Nephron progenitor cell (in vitro differentiated cells): ENCODE measurements around the gene LOXHD1.
A peak's percentile ranks its signal among the peaks of the same experiment; 100 is the strongest.

Experiments used
- DNase-seq: peaks from one replicate; pipeline ENCODE4 v3.0.0; 2021
- H3K27ac Mint-ChIP-seq: 2 replicates; pipeline ENCODE4 v1.8.0; 2021; ENCODE audit warnings: mild to moderate bottlenecking, moderate library complexity, mixed read lengths
- H3K27me3 Mint-ChIP-seq: 2 replicates; pipeline ENCODE4 v1.8.0; 2021; ENCODE audit warnings: mild to moderate bottlenecking, low read depth, mixed read lengths; ENCODE audit not compliant: poor library complexity
- H3K36me3 Mint-ChIP-seq: 2 replicates; pipeline ENCODE4 v1.8.0; 2021; ENCODE audit warnings: low read depth, mixed read lengths
- H3K4me1 Mint-ChIP-seq: 2 replicates; pipeline ENCODE4 v1.8.0; 2021; ENCODE audit warnings: mixed read lengths
- H3K4me3 Mint-ChIP-seq: 2 replicates; pipeline ENCODE4 v1.8.0; 2021; ENCODE audit warnings: mild to moderate bottlenecking, moderate library complexity, mixed read lengths
- H3K9me3 Mint-ChIP-seq: 2 replicates; pipeline ENCODE4 v1.8.0; 2021; ENCODE audit warnings: mild to moderate bottlenecking, moderate library complexity, mixed read lengths
- TF ChIP-seq, protein P1 (sequence below): fragments of 200-600 bp; sonication (generic); IDR thresholded peaks from 2 replicates; pipeline ENCODE4 v1.5.0; 2021; ENCODE audit warnings: antibody characterized with exemption

The LOXHD1 gene

DNA sequence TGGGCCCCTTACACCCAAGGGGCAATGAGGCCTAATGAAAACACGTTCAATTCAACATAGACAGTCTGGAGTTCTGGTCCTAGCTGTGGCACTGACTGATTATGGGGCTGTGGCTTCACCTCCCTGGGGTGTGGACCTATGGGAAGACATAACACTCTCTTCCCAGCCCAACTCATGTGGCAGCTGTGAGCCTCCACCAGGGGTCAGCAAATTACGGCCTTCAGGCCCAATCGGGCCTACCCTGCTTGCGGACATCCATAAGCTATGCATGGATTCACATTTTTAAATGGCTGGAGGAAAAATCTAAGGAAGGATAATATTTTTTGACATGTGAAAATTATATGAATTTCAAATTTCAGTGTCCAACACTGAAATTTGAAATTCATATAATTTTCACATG, 101.3 kb downstream of the LOXHD1 start:
- Mint-ChIP-seq H3K27me3 (peaks cover 12% of the 10 kb centered on the region), H3K27ac (peak overlapping the region; percentile 86), H3K4me3 (no peak overlapping the region), H3K4me1 (no peaks in the 10 kb centered on the region), H3K36me3 (no peaks in the 10 kb centered on the region), H3K9me3 (no peaks in the 10 kb centered on the region)
- TF ChIP-seq, protein P1, sequence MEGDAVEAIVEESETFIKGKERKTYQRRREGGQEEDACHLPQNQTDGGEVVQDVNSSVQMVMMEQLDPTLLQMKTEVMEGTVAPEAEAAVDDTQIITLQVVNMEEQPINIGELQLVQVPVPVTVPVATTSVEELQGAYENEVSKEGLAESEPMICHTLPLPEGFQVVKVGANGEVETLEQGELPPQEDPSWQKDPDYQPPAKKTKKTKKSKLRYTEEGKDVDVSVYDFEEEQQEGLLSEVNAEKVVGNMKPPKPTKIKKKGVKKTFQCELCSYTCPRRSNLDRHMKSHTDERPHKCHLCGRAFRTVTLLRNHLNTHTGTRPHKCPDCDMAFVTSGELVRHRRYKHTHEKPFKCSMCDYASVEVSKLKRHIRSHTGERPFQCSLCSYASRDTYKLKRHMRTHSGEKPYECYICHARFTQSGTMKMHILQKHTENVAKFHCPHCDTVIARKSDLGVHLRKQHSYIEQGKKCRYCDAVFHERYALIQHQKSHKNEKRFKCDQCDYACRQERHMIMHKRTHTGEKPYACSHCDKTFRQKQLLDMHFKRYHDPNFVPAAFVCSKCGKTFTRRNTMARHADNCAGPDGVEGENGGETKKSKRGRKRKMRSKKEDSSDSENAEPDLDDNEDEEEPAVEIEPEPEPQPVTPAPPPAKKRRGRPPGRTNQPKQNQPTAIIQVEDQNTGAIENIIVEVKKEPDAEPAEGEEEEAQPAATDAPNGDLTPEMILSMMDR = peak; percentile 45
- DNase-seq = peak; percentile 35

DNA sequence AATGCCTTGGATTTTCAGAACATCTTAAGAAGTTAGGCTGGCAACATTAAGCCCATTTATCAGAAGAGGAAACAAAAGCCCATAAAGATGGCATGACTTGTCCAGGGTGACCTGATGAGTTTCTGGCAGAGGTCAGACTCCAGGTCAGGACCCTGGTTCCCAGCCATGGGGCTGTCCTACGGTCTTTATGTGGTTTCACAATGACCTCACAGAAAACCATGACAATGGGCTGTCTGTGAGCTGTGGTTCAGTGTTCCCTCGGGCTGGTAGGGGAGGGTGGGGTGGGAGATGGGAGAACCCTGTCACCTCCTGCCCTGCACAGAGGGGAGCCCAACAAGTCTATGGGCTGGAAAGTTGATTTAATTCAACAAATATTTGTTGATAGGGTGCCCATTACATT, 101.8 kb downstream of the LOXHD1 start:
- Mint-ChIP-seq H3K36me3 (no peaks in the 10 kb centered on the region), H3K4me3 (no peak overlapping the region), H3K9me3 (no peaks in the 10 kb centered on the region), H3K4me1 (no peaks in the 10 kb centered on the region), H3K27me3 (peaks cover 7% of the 10 kb centered on the region), H3K27ac (no peak overlapping the region)
- no peak for DNase-seq
- TF ChIP-seq, protein P1 = no peak

DNA sequence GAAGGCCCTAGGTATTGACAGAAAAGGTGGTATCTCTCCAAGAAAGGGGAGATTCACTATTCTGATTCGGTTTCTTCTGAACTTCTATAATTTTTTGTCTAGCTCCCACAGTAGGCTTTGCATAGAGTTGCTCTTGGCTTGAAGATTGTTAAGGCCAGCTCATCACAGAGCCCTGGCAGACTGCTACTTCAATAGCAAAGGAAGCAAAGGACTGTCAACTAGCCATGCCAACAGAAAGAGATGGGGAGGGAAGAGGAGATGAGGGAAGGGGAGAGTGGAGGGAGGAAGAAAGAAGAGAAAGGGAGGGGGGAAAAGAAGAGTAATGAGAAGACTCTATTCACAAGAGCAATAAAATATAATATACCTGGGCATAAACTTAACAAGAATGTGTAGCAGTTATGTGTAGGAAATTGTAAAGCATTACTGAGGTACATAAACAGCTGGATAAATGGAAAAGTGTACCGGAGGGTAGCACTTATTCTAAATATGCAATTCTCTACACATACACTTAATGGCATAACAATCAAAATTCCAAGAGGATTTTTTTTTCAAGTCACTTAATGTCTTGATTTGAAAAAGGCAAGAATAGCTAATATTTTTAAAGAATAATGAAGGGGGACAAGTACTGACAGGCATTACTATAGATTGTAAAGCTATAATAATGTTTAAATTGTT, 102.5 kb downstream of the LOXHD1 start:
- Mint-ChIP-seq H3K4me1 (no peaks in the 10 kb centered on the region), H3K27ac (no peak overlapping the region), H3K9me3 (no peaks in the 10 kb centered on the region), H3K4me3 (no peak overlapping the region), H3K27me3 (peaks cover 4% of the 10 kb centered on the region), H3K36me3 (no peaks in the 10 kb centered on the region)
- no peak for DNase-seq
- TF ChIP-seq, protein P1 = no peak

DNA sequence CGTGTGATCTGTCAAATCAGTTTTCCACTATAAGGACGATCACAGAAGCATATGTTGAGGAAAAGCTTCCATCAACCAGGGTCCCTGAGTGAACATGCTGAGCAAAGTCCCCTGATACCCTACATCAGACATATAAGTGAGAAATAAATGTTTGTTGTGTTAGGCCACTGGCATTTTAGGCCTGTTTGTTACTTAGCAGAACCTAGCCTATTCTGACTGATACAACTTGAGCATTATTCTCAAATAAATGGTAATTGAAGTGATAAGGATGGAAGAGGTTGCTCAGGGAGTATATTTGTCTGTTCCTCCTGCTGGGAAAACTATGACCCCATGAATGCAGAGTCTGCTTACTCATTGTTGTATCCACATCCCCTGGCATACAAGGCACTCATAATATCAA, 106.4 kb downstream of the LOXHD1 start:
- H3K9me3 Mint-ChIP-seq = peaks cover 5% of the 10 kb centered on the region
- H3K27ac Mint-ChIP-seq = no peak overlapping the region
- no peak for DNase-seq
- no peak overlapping the region for H3K4me3 Mint-ChIP-seq
- TF ChIP-seq, protein P1 = no peak
- peaks cover 7% of the 10 kb centered on the region for H3K27me3 Mint-ChIP-seq
- H3K4me1 Mint-ChIP-seq = no peaks in the 10 kb centered on the region
- no peaks in the 10 kb centered on the region for H3K36me3 Mint-ChIP-seq

DNA sequence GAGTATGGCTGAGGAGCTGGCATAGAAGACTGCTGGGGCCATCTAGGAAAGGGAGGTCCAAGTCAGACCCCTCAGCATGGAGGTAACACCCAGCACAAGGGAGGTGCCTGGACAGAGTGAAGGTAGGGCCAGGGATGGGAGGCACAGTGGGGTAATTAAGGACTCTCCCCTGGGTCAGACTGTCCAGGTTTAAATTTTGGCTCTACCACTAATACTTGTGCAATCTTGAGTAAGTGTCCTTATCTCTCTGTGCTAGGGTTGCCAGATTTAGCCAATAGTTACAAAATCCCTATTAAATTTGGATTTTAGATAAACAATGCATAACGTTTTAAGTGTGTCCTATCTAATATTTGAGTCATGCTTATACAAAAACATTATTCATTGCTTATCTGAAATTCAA, 109.5 kb downstream of the LOXHD1 start:
- Mint-ChIP-seq H3K27me3 (peaks cover 12% of the 10 kb centered on the region), H3K4me3 (no peak overlapping the region), H3K36me3 (no peaks in the 10 kb centered on the region), H3K4me1 (no peaks in the 10 kb centered on the region), H3K9me3 (peaks cover 5% of the 10 kb centered on the region), H3K27ac (no peak overlapping the region)
- TF ChIP-seq, protein P1 = no peak
- no peak for DNase-seq

DNA sequence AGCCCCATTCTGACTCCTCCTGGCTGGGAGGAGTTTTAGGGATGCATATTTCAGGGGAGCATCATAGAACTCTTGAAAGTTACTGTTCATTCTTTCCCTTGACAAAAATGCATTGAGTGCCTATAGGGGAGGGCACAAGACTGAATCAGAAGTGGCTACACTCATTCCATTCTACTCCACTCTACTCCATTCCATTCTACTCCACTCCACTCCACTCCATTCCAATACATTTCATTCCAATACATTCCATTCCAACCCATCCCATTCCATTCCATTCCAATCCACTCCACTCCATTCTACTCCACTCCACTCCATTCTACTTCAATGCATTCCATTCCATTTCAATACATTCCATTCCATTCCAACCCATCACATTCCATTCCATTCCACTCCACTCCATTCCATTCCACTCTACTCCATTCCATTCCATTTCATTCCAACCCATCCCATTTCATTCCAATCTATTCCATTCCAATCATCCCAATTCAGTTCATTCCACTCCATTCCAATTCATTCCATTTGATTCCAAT, 110.8 kb downstream of the LOXHD1 start:
- Mint-ChIP-seq H3K27me3 (peaks cover 16% of the 10 kb centered on the region), H3K27ac (no peak overlapping the region), H3K4me1 (no peaks in the 10 kb centered on the region), H3K4me3 (no peak overlapping the region), H3K36me3 (no peaks in the 10 kb centered on the region), H3K9me3 (peaks cover 5% of the 10 kb centered on the region)
- no peak for DNase-seq
- TF ChIP-seq, protein P1 = no peak
